Measurements from ENCODE around the gene S100A1. TPM values are rescaled to one million over a fixed set of nuclear protein-coding genes. Genes with fewer than 3 reads are reported as not detected.

The S100A1 gene
- total and polyA plus RNA-seq, 2 of the 13 experiments (the other 11 are each of a cell fraction or from before 2014, with no cell fraction given), result 120 to 251 TPM

DNA sequence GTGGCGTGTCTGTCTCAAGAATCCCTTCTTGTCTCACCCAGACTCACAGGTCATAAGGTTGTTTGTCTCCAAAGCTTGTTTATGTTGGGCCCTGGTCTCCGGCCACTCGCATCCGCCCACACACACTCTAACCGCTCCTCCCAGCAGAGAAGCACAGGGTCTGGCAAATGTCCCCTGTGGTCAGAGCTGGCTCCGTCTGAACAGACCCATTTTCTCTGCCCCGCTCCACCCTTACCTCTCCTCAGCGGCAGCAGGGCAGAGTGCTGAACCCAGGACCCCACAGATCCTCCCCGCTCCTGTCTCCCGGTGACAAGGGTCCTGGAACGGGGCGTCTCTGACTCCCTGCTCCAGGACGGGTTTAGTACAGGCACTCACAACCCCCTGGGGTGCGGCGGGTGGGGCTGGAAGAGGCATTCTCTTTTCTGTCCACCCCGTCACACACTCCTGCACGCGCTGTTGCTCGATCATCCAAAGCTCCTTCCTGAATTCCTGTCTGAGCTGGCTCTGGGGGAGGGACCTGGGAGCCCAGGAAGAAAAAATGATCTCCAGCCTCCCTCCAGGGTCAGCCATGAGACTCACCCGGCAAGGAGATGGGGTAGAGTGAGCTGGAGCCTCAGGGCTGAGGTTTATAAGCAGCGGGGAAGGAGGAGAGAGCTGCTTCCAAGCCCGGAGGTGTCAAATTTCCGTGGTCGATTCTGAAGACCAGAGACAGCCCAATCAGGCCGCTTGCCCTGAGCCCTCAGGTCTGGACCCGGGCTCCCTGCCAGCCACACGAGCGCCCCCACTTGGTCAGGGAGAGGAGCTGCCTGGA lies 1.1 kb upstream of the S100A1 start, which contains the start of gene S100A13 (continued):
- TF ChIP-seq KAT7 (CRISPR knock-in tag; IDR thresholded peaks at IDR 0.05; ENCODE audit: borderline replicate concordance) (no peak), MBD4 (IDR thresholded peaks at IDR 0.05; ENCODE audit: borderline replicate concordance, low read length) (no peak), HDAC2 (CRISPR knock-in tag; IDR thresholded peaks at IDR 0.05) (no peak), ZBTB10 (CRISPR knock-in tag; IDR thresholded peaks at IDR 0.05; ENCODE audit: borderline replicate concordance) (no peak; the same call in 1 of the 2 replicates), ZNF251 (CRISPR knock-in tag; IDR thresholded peaks at IDR 0.05) (no peak), AFF4 (CRISPR knock-in tag; IDR thresholded peaks at IDR 0.05) (no peak), ZFY (CRISPR knock-in tag; IDR thresholded peaks at IDR 0.05) (peak; percentile 30; the same call in 1 of the 2 replicates), ARNT (IDR thresholded peaks at IDR 0.05) (no peak), ZNF430 (CRISPR knock-in tag; IDR thresholded peaks at IDR 0.05) (no peak; the same call in 1 of the 2 replicates), GPBP1L1 (CRISPR knock-in tag; IDR thresholded peaks at IDR 0.05) (no peak), U2AF2 (IDR thresholded peaks at IDR 0.05; ENCODE audit: low read depth, low read length) (no peak), NFKBIZ (CRISPR knock-in tag; IDR thresholded peaks at IDR 0.05) (no peak), IKZF4 (CRISPR knock-in tag; IDR thresholded peaks at IDR 0.05; ENCODE audit: borderline replicate concordance, low read depth, not compliant biosample characterization) (no peak)
- TF ChIP-seq, protein P1, sequence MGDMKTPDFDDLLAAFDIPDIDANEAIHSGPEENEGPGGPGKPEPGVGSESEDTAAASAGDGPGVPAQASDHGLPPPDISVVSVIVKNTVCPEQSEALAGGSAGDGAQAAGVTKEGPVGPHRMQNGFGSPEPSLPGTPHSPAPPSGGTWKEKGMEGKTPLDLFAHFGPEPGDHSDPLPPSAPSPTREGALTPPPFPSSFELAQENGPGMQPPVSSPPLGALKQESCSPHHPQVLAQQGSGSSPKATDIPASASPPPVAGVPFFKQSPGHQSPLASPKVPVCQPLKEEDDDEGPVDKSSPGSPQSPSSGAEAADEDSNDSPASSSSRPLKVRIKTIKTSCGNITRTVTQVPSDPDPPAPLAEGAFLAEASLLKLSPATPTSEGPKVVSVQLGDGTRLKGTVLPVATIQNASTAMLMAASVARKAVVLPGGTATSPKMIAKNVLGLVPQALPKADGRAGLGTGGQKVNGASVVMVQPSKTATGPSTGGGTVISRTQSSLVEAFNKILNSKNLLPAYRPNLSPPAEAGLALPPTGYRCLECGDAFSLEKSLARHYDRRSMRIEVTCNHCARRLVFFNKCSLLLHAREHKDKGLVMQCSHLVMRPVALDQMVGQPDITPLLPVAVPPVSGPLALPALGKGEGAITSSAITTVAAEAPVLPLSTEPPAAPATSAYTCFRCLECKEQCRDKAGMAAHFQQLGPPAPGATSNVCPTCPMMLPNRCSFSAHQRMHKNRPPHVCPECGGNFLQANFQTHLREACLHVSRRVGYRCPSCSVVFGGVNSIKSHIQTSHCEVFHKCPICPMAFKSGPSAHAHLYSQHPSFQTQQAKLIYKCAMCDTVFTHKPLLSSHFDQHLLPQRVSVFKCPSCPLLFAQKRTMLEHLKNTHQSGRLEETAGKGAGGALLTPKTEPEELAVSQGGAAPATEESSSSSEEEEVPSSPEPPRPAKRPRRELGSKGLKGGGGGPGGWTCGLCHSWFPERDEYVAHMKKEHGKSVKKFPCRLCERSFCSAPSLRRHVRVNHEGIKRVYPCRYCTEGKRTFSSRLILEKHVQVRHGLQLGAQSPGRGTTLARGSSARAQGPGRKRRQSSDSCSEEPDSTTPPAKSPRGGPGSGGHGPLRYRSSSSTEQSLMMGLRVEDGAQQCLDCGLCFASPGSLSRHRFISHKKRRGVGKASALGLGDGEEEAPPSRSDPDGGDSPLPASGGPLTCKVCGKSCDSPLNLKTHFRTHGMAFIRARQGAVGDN (CRISPR knock-in tag; IDR thresholded peaks at IDR 0.05), result peak; percentile 83
- TF ChIP-seq, protein P2, sequence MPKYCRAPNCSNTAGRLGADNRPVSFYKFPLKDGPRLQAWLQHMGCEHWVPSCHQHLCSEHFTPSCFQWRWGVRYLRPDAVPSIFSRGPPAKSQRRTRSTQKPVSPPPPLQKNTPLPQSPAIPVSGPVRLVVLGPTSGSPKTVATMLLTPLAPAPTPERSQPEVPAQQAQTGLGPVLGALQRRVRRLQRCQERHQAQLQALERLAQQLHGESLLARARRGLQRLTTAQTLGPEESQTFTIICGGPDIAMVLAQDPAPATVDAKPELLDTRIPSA (CRISPR knock-in tag; IDR thresholded peaks at IDR 0.05; ENCODE audit: borderline replicate concordance), result no peak
